SK-N-SH (cell line): ENCODE data around the gene SORCS3. TPM values are rescaled to one million over a fixed set of nuclear protein-coding genes. Genes with fewer than 3 reads are reported as not detected.

Experiments
- CTCF ChIA-PET: fragments of 300-600, 350-600 bp; formaldehyde crosslinking; extraction: SDS; loops from one replicate; lab custom pipeline; 2021; lab: Yijun Ruan, JAX
- POLR2A ChIA-PET: fragments of 350-600 bp; sonication (Branson Sonifier 250); formaldehyde crosslinking; extraction: SDS; loops from one replicate; lab custom pipeline; 2020; ENCODE audit warnings: antibody characterized with exemption, inconsistent platforms; lab: Yijun Ruan, JAX
- DNase-seq: peaks from one replicate; pipeline ENCODE4 v3.0.0; 2012
- H2AFZ ChIP-seq: fragments of 200-600 bp; sonication (generic); 2 replicates; pipeline ENCODE4 v1.8.1; 2016; ENCODE audit warnings: antibody characterized with exemption, mild to moderate bottlenecking, low read depth
- H3F3A ChIP-seq: fragments of 200-600 bp; sonication (generic); replicated peaks from 2 replicates; pipeline ENCODE3; 2016; ENCODE audit warnings: antibody characterized with exemption, mild to moderate bottlenecking; ENCODE audit not compliant: insufficient read depth
- H3K27ac ChIP-seq, 2 experiments: fragments of 200-500 bp in 1 of 2; fragments of 200-600 bp in 1 of 2; sonication (Bioruptor generic) in 1 of 2; sonication (generic), shearing (Covaris generic) in 1 of 2; 2 replicates each; pipeline versions ENCODE4 v1.5.1 to v1.6.1; 2014 to 2016; ENCODE audit warnings: low read depth in 2 of 2, inconsistent platforms in 1 of 2, low read length in 1 of 2, mild to moderate bottlenecking in 1 of 2, mixed read lengths in 1 of 2
- H3K27me3 ChIP-seq: fragments of 200-600 bp; sonication (generic), shearing (Covaris generic); 2 replicates; pipeline ENCODE4 v1.6.1; 2016; ENCODE audit warnings: mixed run types; ENCODE audit not compliant: insufficient read depth
- H3K36me3 ChIP-seq, 2 experiments: fragments of 200-500 bp in 1 of 2; fragments of 200-600 bp in 1 of 2; sonication (Bioruptor generic) in 1 of 2; sonication (generic) in 1 of 2; replicated peaks in 1 of 2; 2 replicates each; pipeline versions ENCODE3 to v1.5.1; 2014 to 2016; ENCODE audit warnings: low read length in 1 of 2, mild to moderate bottlenecking in 1 of 2; ENCODE audit not compliant: insufficient read depth in 2 of 2, control insufficient read depth in 1 of 2
- H3K4me1 ChIP-seq, 2 experiments: fragments of 200-500 bp in 1 of 2; fragments of 200-600 bp in 1 of 2; sonication (Bioruptor generic) in 1 of 2; sonication (generic), shearing (Covaris generic) in 1 of 2; 2 replicates each; pipeline versions ENCODE4 v1.5.1 to v1.6.1; 2014 to 2016; ENCODE audit warnings: low read depth in 1 of 2, low read length in 1 of 2, mixed run types in 1 of 2; ENCODE audit not compliant: insufficient read depth in 2 of 2, control insufficient read depth in 1 of 2
- H3K4me2 ChIP-seq: fragments of 200-600 bp; sonication (generic), shearing (Covaris generic); 2 replicates; pipeline ENCODE4 v1.6.1; 2017; ENCODE audit warnings: mixed run types
- H3K4me3 ChIP-seq, 2 experiments: fragments of 200-500 bp in 1 of 2; fragments of 200-600 bp in 1 of 2; sonication (Bioruptor generic) in 1 of 2; sonication (generic), shearing (Covaris generic) in 1 of 2; 2 replicates each; pipeline versions ENCODE4 v1.5.1 to v1.8.1; 2014 to 2016; ENCODE audit warnings: low read depth in 2 of 2, inconsistent platforms in 1 of 2, low read length in 1 of 2, mild to moderate bottlenecking in 1 of 2, mixed read lengths in 1 of 2, moderate library complexity in 1 of 2
- H3K79me2 ChIP-seq: fragments of 200-600 bp; sonication (generic); 2 replicates; pipeline ENCODE4 v1.8.1; 2017; ENCODE audit warnings: mild to moderate bottlenecking; ENCODE audit not compliant: insufficient read depth
- H3K9ac ChIP-seq: fragments of 200-600 bp; sonication (generic); 2 replicates; pipeline ENCODE4 v1.6.1; 2017; ENCODE audit warnings: mixed run types
- H3K9me2 ChIP-seq: fragments of 200-600 bp; sonication (generic); 2 replicates; pipeline ENCODE4 v1.6.1; 2017; ENCODE audit warnings: mixed run types
- H3K9me3 ChIP-seq: fragments of 200-600 bp; sonication (generic); 2 replicates; pipeline ENCODE4 v1.6.1; 2017; ENCODE audit warnings: mixed run types, mild to moderate bottlenecking, moderate library complexity
- H4K20me1 ChIP-seq: fragments of 200-600 bp; sonication (generic); 2 replicates; pipeline ENCODE4 v1.6.1; 2017; ENCODE audit warnings: mild to moderate bottlenecking, mixed run types; ENCODE audit not compliant: insufficient read depth
- CHD2 ChIP-seq: fragments of 150-350 bp; IDR thresholded peaks from 2 replicates; pipeline ENCODE4 v1.6.1; 2018; ENCODE audit warnings: low read length; ENCODE audit not compliant: partially characterized antibody
- EP300 ChIP-seq, 2 experiments: IDR thresholded peaks; 2 replicates each; pipeline versions ENCODE4 v1.4.0 to v1.6.1; 2012; ENCODE audit warnings: borderline replicate concordance in 1 of 2, low read depth in 1 of 2, low read length in 1 of 2
- EZH2phosphoT487 ChIP-seq: fragments of 200-600 bp; sonication (generic); IDR thresholded peaks from 2 replicates; pipeline ENCODE4 v1.6.1; 2017; ENCODE audit warnings: low read depth, mixed run types, mild to moderate bottlenecking, antibody characterized with exemption, moderate library complexity, borderline replicate concordance
- FOSL2 ChIP-seq: IDR thresholded peaks from 2 replicates; pipeline ENCODE4 v1.4.0; 2012; ENCODE audit warnings: low read depth, mild to moderate bottlenecking, moderate library complexity, borderline replicate concordance
- FOXM1 ChIP-seq: IDR thresholded peaks from 2 replicates; pipeline ENCODE4 v1.4.0; 2012; ENCODE audit warnings: low read depth, mild to moderate bottlenecking
- GATA2 ChIP-seq: sonication (generic); formaldehyde crosslinking; IDR thresholded peaks from 2 replicates; pipeline ENCODE4 v1.5.0; 2020; ENCODE audit warnings: mild to moderate bottlenecking, missing genetic modification reagents
- MAX ChIP-seq: IDR thresholded peaks from 2 replicates; pipeline ENCODE4 v1.4.0; 2012; ENCODE audit warnings: low read depth
- MEF2A ChIP-seq: IDR thresholded peaks from 2 replicates; pipeline ENCODE4 v1.4.0; 2012; ENCODE audit warnings: low read depth, borderline replicate concordance
- NRF1 ChIP-seq: IDR thresholded peaks from 2 replicates; pipeline ENCODE4 v1.6.1; 2012; ENCODE audit warnings: low read depth, mild to moderate bottlenecking, low read length
- PBX3 ChIP-seq: IDR thresholded peaks from 2 replicates; pipeline ENCODE4; 2012
- POLR2AphosphoS5 ChIP-seq: IDR thresholded peaks from 2 replicates; pipeline ENCODE4 v1.6.1; 2012; ENCODE audit warnings: low read depth, low read length
- RAD21 ChIP-seq: IDR thresholded peaks from 2 replicates; pipeline ENCODE4 v1.6.1; 2012; ENCODE audit warnings: mild to moderate bottlenecking, low read length
- RCOR1 ChIP-seq: fragments of 150-350 bp; IDR thresholded peaks from 2 replicates; pipeline ENCODE4 v1.6.1; 2017; ENCODE audit warnings: antibody characterized with exemption, low read length
- SIN3A ChIP-seq: IDR thresholded peaks from 2 replicates; pipeline ENCODE4 v1.6.1; 2012; ENCODE audit warnings: low read depth, mild to moderate bottlenecking, low read length, moderate library complexity, borderline replicate concordance
- SMC3 ChIP-seq: IDR thresholded peaks from 2 replicates; pipeline ENCODE4 v1.6.1; 2012; ENCODE audit warnings: low read depth, low read length, improper control_type of control experiment
- TCF12 ChIP-seq: IDR thresholded peaks from 2 replicates; pipeline ENCODE4 v1.4.0; 2012
- YY1 ChIP-seq: IDR thresholded peaks from 2 replicates; pipeline ENCODE4 v1.4.0; 2012; ENCODE audit warnings: low read depth, mild to moderate bottlenecking
- ZBTB33 ChIP-seq: IDR thresholded peaks from 2 replicates; pipeline ENCODE4 v1.4.0; 2012; ENCODE audit warnings: low read depth, borderline replicate concordance
- polyA plus RNA-seq, 3 experiments: library from polyadenylated mRNA; depleted of rRNA; stranded (reverse); fragments of >200 nt; gene quantifications; 2 replicates each; pipeline ENCODE4 v1.2.3, GENCODE V29; 2012

The SORCS3 gene
- polyA plus RNA-seq, 1 of the 3 experiments (the other 2 are of a cell fraction) = not detected

- H3K27me3 ChIP-seq = no peaks in the 10 kb centered on the region
- H3K9ac ChIP-seq = no peak overlapping the region
- no peaks in the 10 kb centered on the region for H3K9me2 ChIP-seq
- H3K36me3 ChIP-seq = no peaks in the 10 kb centered on the region
- no peaks in the 10 kb centered on the region for H3K9me3 ChIP-seq
- ChIA-PET CTCF (interaction anchor here (0.7 to 1.4 kb wide), 2 partner anchors 24 to 27 kb away, joined by 3 read pairs; no protein-coding TSS in a partner anchor), POLR2A (no interaction called here)
- TF ChIP-seq GATA2 (no peak), MAX (no peak), YY1 (no peak), PBX3 (no peak), SMC3 (no peak), RCOR1 (no peak), EZH2phosphoT487 (no peak), ZBTB33 (no peak), MEF2A (no peak), SIN3A (no peak), POLR2AphosphoS5 (no peak), CHD2 (no peak), FOXM1 (no peak), RAD21 (no peak), NRF1 (no peak), TCF12 (no peak), FOSL2 (no peak), EP300 (IDR thresholded peaks at IDR 0.05; ENCODE audit: borderline replicate concordance in 1 of 2, low read depth in 1 of 2, low read length in 1 of 2) (no peak)
- DNase-seq = no peak
- no peaks in the 10 kb centered on the region for H4K20me1 ChIP-seq
- no peaks in the 10 kb centered on the region for H3F3A ChIP-seq
- peaks cover 0 to 2% of the 10 kb centered on the region in 2 experiments; a peak in 1 of 4 replicates for H3K4me1 ChIP-seq
- no peak overlapping the region for H3K4me2 ChIP-seq
- no peak overlapping the region for H3K4me3 ChIP-seq
- no peak overlapping the region for H2AFZ ChIP-seq
- no peak overlapping the region for H3K27ac ChIP-seq
- no peaks in the 10 kb centered on the region for H3K79me2 ChIP-seq
Measured at GRCh38 chr10:105024184-105024583, 383.1 kb downstream of the SORCS3 start.
